Measurements from ENCODE around the gene C21orf58. TPM values are rescaled to one million over a fixed set of nuclear protein-coding genes. Genes with fewer than 3 reads are reported as not detected.

The C21orf58 gene
- total and polyA plus RNA-seq, 2 experiments from 2014 or later, result 2.6 to 6.8 TPM

DNA sequence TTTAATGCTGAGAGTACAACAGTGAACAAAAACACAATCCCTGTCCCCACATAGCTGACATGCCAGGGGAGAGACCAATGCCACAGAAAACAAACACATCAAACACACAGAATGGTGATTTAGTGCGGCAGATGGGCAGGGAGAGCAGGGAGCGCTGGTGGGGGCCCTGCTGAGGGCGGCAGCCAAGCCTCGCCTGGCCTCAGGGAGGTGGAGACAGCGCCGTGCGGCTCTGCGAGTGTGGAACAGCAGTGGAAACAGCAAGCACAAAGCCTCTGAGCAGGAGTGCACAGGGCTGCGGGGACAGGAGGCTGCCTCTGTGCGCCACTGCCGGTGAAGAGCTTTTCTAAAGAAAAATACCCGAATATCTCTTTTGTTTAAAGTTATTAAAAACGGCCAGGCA is 55.3 kb downstream of the C21orf58 start:
- no peaks in the 10 kb centered on the region for H3K36me3 ChIP-seq (replicated peaks; ENCODE audit: insufficient read depth, low read depth)
- no peak overlapping the region for H3K27ac ChIP-seq
- no peaks in the 10 kb centered on the region for H3K9me2 ChIP-seq (replicated peaks; ENCODE audit: insufficient read depth)
- H3K79me2 ChIP-seq, result no peaks in the 10 kb centered on the region
- TF ChIP-seq EZH2 (IDR thresholded peaks at IDR 0.05; ENCODE audit: borderline replicate concordance) (no peak), EZH2phosphoT487 (IDR thresholded peaks at IDR 0.05; ENCODE audit: low read depth, severe bottlenecking, unreplicated experiment) (no peak)
- TF ChIP-seq, protein P1, sequence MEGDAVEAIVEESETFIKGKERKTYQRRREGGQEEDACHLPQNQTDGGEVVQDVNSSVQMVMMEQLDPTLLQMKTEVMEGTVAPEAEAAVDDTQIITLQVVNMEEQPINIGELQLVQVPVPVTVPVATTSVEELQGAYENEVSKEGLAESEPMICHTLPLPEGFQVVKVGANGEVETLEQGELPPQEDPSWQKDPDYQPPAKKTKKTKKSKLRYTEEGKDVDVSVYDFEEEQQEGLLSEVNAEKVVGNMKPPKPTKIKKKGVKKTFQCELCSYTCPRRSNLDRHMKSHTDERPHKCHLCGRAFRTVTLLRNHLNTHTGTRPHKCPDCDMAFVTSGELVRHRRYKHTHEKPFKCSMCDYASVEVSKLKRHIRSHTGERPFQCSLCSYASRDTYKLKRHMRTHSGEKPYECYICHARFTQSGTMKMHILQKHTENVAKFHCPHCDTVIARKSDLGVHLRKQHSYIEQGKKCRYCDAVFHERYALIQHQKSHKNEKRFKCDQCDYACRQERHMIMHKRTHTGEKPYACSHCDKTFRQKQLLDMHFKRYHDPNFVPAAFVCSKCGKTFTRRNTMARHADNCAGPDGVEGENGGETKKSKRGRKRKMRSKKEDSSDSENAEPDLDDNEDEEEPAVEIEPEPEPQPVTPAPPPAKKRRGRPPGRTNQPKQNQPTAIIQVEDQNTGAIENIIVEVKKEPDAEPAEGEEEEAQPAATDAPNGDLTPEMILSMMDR (IDR thresholded peaks at IDR 0.05; ENCODE audit: poor library complexity), result no peak
- H2AFZ ChIP-seq, result no peak overlapping the region
- H3K4me1 ChIP-seq (ENCODE audit: insufficient read depth), result no peaks in the 10 kb centered on the region
- H3K9me3 ChIP-seq (ENCODE audit: low read depth), result no peaks in the 10 kb centered on the region
- no peak overlapping the region for H3K4me2 ChIP-seq
- no peak for DNase-seq (ENCODE audit: low spot score)
- H3K27me3 ChIP-seq, result no peaks in the 10 kb centered on the region
- 95% methylated on average over 13 of the region's 13 CpGs for WGBS (ENCODE audit: low lambda C conversion rate, missing lambda C conversion rate)
- no peak overlapping the region for H3K4me3 ChIP-seq
- no peaks in the 10 kb centered on the region for H4K20me1 ChIP-seq (ENCODE audit: insufficient read depth, poor library complexity, severe bottlenecking)

DNA sequence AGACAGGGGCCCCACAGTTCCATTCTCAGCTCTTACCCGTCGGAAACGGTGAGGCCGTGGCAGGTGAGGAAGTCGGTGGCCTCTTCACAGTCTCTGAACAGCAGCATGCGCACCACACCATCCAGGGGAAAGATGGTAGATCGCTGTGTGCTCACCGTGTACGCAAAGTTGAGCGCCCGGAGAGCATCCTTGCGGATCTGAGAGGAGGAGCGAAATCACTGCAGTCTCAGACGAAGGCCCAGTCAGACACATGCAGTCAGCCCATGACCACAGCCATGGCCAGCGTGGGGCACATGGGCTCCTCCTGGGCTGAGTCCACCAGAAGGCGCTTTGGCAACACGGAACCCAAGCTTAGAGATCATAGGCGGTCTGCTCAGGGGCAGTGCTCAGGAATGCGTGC is 56.7 kb downstream of the C21orf58 start:
- H2AFZ ChIP-seq, result no peak overlapping the region
- H3K79me2 ChIP-seq, result no peaks in the 10 kb centered on the region
- H3K27me3 ChIP-seq, result no peaks in the 10 kb centered on the region
- 93% methylated on average over 19 of the region's 19 CpGs for WGBS (ENCODE audit: low lambda C conversion rate, missing lambda C conversion rate)
- H3K4me3 ChIP-seq, result no peak overlapping the region
- H3K36me3 ChIP-seq (replicated peaks; ENCODE audit: insufficient read depth, low read depth), result no peaks in the 10 kb centered on the region
- no peak for DNase-seq (ENCODE audit: low spot score)
- H3K9me2 ChIP-seq (replicated peaks; ENCODE audit: insufficient read depth), result no peaks in the 10 kb centered on the region
- no peak overlapping the region for H3K4me2 ChIP-seq
- no peaks in the 10 kb centered on the region for H3K4me1 ChIP-seq (ENCODE audit: insufficient read depth)
- no peaks in the 10 kb centered on the region for H4K20me1 ChIP-seq (ENCODE audit: insufficient read depth, poor library complexity, severe bottlenecking)
- no peak for TF ChIP-seq EZH2 (IDR thresholded peaks at IDR 0.05; ENCODE audit: borderline replicate concordance)
- TF ChIP-seq EZH2phosphoT487 (IDR thresholded peaks at IDR 0.05; ENCODE audit: low read depth, severe bottlenecking, unreplicated experiment), result no peak
- TF ChIP-seq, protein P1 (IDR thresholded peaks at IDR 0.05; ENCODE audit: poor library complexity), result no peak
- no peak overlapping the region for H3K27ac ChIP-seq
- no peaks in the 10 kb centered on the region for H3K9me3 ChIP-seq (ENCODE audit: low read depth)

DNA sequence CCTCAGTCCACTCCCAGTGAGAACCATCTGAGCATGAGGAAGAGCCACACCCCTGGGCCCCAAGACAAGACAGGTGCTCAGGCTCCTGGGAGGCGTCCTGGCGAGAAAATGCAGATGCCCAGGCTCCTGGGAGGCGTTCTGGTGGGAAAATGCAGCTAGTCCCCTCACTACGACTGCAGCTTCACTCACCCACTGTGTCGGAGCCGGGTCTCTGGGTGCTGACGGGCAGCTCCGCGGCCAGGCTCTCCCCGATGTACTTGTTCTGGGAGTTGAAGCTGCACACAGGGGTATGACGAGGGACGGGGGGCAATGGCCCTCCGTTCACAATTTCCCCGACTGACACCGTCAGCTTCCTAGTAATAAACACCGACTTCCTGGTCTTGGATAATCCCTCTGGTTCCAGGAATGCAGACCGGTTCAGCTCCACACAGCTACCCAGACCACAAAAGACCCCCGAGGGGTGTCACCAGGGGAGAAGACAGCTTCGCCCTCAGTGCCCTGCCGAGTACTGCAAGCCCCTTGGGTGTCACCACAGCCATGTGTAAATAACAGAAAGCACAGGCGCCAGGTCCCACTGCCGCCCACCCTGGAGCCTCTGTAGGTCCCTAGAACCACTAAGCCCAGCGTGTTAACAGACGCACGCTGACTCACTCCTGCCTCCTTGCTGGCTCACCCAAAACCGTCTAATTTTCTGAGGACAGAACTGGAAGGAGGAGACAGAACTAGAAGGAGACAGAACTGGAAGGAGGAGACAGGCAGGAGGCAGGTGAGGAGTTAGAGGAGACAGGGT is 57.7 kb downstream of the C21orf58 start:
- no peaks in the 10 kb centered on the region for H3K4me1 ChIP-seq (ENCODE audit: insufficient read depth)
- no peaks in the 10 kb centered on the region for H3K36me3 ChIP-seq (replicated peaks; ENCODE audit: insufficient read depth, low read depth)
- no peaks in the 10 kb centered on the region for H3K27me3 ChIP-seq
- no peaks in the 10 kb centered on the region for H4K20me1 ChIP-seq (ENCODE audit: insufficient read depth, poor library complexity, severe bottlenecking)
- 86% methylated on average over 26 of the region's 26 CpGs for WGBS (ENCODE audit: low lambda C conversion rate, missing lambda C conversion rate)
- H3K4me2 ChIP-seq, result no peak overlapping the region
- no peaks in the 10 kb centered on the region for H3K79me2 ChIP-seq
- H3K9me2 ChIP-seq (replicated peaks; ENCODE audit: insufficient read depth), result no peaks in the 10 kb centered on the region
- TF ChIP-seq, protein P1 (IDR thresholded peaks at IDR 0.05; ENCODE audit: poor library complexity), result no peak
- TF ChIP-seq EZH2phosphoT487 (IDR thresholded peaks at IDR 0.05; ENCODE audit: low read depth, severe bottlenecking, unreplicated experiment) (no peak), EZH2 (IDR thresholded peaks at IDR 0.05; ENCODE audit: borderline replicate concordance) (no peak)
- no peak overlapping the region for H3K4me3 ChIP-seq
- H3K27ac ChIP-seq, result no peak overlapping the region
- DNase-seq (ENCODE audit: low spot score), result no peak
- no peak overlapping the region for H2AFZ ChIP-seq
- H3K9me3 ChIP-seq (ENCODE audit: low read depth), result no peaks in the 10 kb centered on the region
